MM.1S (cell line): ENCODE results near the gene ZNF446.

Experiments
- DNase-seq: peaks from one replicate; pipeline ENCODE4 v3.0.0-alpha.2; 2015
- H2AFZ ChIP-seq: fragments of 300-600 bp; sonication (generic); 2 replicates; pipeline ENCODE4 v1.6.0; 2016; ENCODE audit warnings: antibody characterized with exemption, low read length
- H3F3A ChIP-seq: fragments of 300-600 bp; sonication (generic); 2 replicates; pipeline ENCODE4 v1.6.1; 2016; ENCODE audit warnings: mild to moderate bottlenecking, antibody characterized with exemption, low read length, moderate library complexity, mixed read lengths; ENCODE audit not compliant: insufficient read depth
- H3K27ac ChIP-seq: fragments of 300-600 bp; sonication (generic); 2 replicates; pipeline ENCODE4 v1.5.1; 2016; ENCODE audit warnings: mild to moderate bottlenecking, low read length
- H3K27me3 ChIP-seq: fragments of 300-600 bp; sonication (generic); replicated peaks from 2 replicates; pipeline ENCODE4 v1.6.0; 2016; ENCODE audit warnings: low read length; ENCODE audit not compliant: insufficient read depth
- H3K36me3 ChIP-seq: fragments of 300-600 bp; sonication (generic); replicated peaks from 2 replicates; pipeline ENCODE4 v1.6.1; 2016; ENCODE audit warnings: mild to moderate bottlenecking, low read length, mixed read lengths; ENCODE audit not compliant: insufficient read depth
- H3K4me1 ChIP-seq: fragments of 300-600 bp; sonication (generic); 2 replicates; pipeline ENCODE4 v1.6.1; 2016; ENCODE audit warnings: low read length, mixed read lengths
- H3K4me2 ChIP-seq: fragments of 300-600 bp; sonication (generic); 2 replicates; pipeline ENCODE4 v1.6.0; 2016; ENCODE audit warnings: low read depth, low read length
- H3K4me3 ChIP-seq: fragments of 300-600 bp; sonication (generic); 2 replicates; pipeline ENCODE4 v1.5.1; 2016; ENCODE audit warnings: low read length, mixed read lengths
- H3K79me2 ChIP-seq: fragments of 300-600 bp; sonication (generic); 2 replicates; pipeline ENCODE4 v1.6.1; 2016; ENCODE audit warnings: mixed run types, low read length, mixed read lengths
- H3K9ac ChIP-seq: fragments of 300-600 bp; sonication (generic); 2 replicates; pipeline ENCODE4 v1.6.1; 2016; ENCODE audit warnings: low read length, mixed read lengths
- H3K9me2 ChIP-seq: fragments of 300-600 bp; sonication (generic); replicated peaks from 2 replicates; pipeline ENCODE4 v1.6.1; 2016; ENCODE audit warnings: mild to moderate bottlenecking, low read length, mixed read lengths; ENCODE audit not compliant: insufficient read depth
- H3K9me3 ChIP-seq: fragments of 300-600 bp; sonication (generic); replicated peaks from 2 replicates; pipeline ENCODE4 v1.6.1; 2016; ENCODE audit warnings: mild to moderate bottlenecking, low read length, mixed read lengths; ENCODE audit not compliant: insufficient read depth
- H4K20me1 ChIP-seq: fragments of 300-600 bp; sonication (generic); 2 replicates; pipeline ENCODE4 v1.6.1; 2016; ENCODE audit warnings: mild to moderate bottlenecking, low read length, moderate library complexity, mixed read lengths; ENCODE audit not compliant: insufficient read depth
- CTCF ChIP-seq: fragments of 300-600 bp; sonication (generic); IDR thresholded peaks from 2 replicates; pipeline ENCODE4 v1.5.1; 2016; ENCODE audit warnings: antibody characterized with exemption, low read length, mixed read lengths
- EZH2 ChIP-seq: fragments of 300-600 bp; sonication (generic); optimal IDR thresholded peaks from 2 replicates; pipeline ENCODE3; 2017; ENCODE audit warnings: low read depth, mild to moderate bottlenecking, antibody characterized with exemption, low read length, mixed read lengths
- EZH2phosphoT487 ChIP-seq: fragments of 300-600 bp; sonication (generic); IDR thresholded peaks from 2 replicates; pipeline ENCODE4 v1.6.1; 2018; ENCODE audit warnings: antibody characterized with exemption, low read length

The ZNF446 gene

GRCh38 chr19:58479303-58479702 is 3.2 kb downstream of the ZNF446 start:
- Histone ChIP-seq H3K4me1 (no peaks in the 10 kb centered on the region), H3K9me3 (no peaks in the 10 kb centered on the region)

GRCh38 chr19:58479736-58480480 is 3.8 kb downstream of the ZNF446 start:
- Histone ChIP-seq H3K79me2 (no peaks in the 10 kb centered on the region), H3K4me3 (no peak overlapping the region), H3K4me1 (no peaks in the 10 kb centered on the region), H3K9me3 (no peaks in the 10 kb centered on the region), H3F3A (peaks cover 4% of the 10 kb centered on the region), H3K4me2 (no peak overlapping the region), H3K27ac (no peak overlapping the region), H3K9ac (no peak overlapping the region), H3K9me2 (no peaks in the 10 kb centered on the region), H3K36me3 (no peaks in the 10 kb centered on the region), H3K27me3 (no peaks in the 10 kb centered on the region; the same call in 1 of the 2 replicates), H4K20me1 (no peaks in the 10 kb centered on the region), H2AFZ (no peak overlapping the region)
- DNase-seq = no peak
- TF ChIP-seq CTCF (no peak), EZH2 (no peak), EZH2phosphoT487 (no peak)

More at GRCh38 chr19:58479303-58479702, 3.2 kb downstream of the ZNF446 start:
- H3K4me2 ChIP-seq = no peak overlapping the region
- H3K27me3 ChIP-seq = no peaks in the 10 kb centered on the region
- H3K4me3 ChIP-seq = no peak overlapping the region
- TF ChIP-seq EZH2phosphoT487 (no peak), EZH2 (no peak), CTCF (no peak)
- H3K9ac ChIP-seq = no peak overlapping the region
- DNase-seq = no peak
- no peaks in the 10 kb centered on the region for H3K79me2 ChIP-seq
- H2AFZ ChIP-seq = no peak overlapping the region
- H4K20me1 ChIP-seq = no peaks in the 10 kb centered on the region
- no peak overlapping the region for H3K27ac ChIP-seq
- no peaks in the 10 kb centered on the region for H3K36me3 ChIP-seq
- peaks cover 8% of the 10 kb centered on the region for H3F3A ChIP-seq
- no peaks in the 10 kb centered on the region for H3K9me2 ChIP-seq

GRCh38 chr19:58480481-58480830 is 4.3 kb downstream of the ZNF446 start:
- Histone ChIP-seq H3K4me1 (no peaks in the 10 kb centered on the region), H3K9ac (no peak overlapping the region), H3K9me3 (no peaks in the 10 kb centered on the region), H3K27me3 (no peaks in the 10 kb centered on the region; the same call in 1 of the 2 replicates), H4K20me1 (no peaks in the 10 kb centered on the region), H3F3A (peaks cover 1% of the 10 kb centered on the region; the same call in 1 of the 2 replicates), H3K9me2 (no peaks in the 10 kb centered on the region), H3K36me3 (no peaks in the 10 kb centered on the region), H3K27ac (no peak overlapping the region), H3K4me3 (no peak overlapping the region), H2AFZ (no peak overlapping the region), H3K4me2 (no peak overlapping the region), H3K79me2 (no peaks in the 10 kb centered on the region)
- TF ChIP-seq EZH2 = no peak
- no peak for TF ChIP-seq EZH2phosphoT487
- TF ChIP-seq CTCF = no peak
- no peak for DNase-seq
